Midbrain (tissue), 1 donor: ENCODE results near the gene CD28.

ENCODE experiments used
- DNase-seq: peaks from one replicate; lab custom pipeline; 2025; lab: John Stamatoyannopoulos, UW

The CD28 gene

DNA sequence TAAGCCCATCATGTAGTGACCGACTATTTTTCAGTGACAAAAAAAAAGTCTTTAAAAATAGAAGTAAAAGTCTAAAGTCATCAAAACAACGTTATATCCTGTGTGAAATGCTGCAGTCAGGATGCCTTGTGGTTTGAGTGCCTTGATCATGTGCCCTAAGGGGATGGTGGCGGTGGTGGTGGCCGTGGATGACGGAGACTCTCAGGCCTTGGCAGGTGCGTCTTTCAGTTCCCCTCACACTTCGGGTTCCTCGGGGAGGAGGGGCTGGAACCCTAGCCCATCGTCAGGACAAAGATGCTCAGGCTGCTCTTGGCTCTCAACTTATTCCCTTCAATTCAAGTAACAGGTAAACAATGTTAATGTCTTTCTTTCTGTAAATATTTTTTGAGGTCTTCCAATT, at the start of gene CD28:
CD28 (plus strand) TSS at position 237 of the 400 bp plus-strand sequence; CDS start at position 295, 58 bp downstream.
- no peak for DNase-seq

DNA sequence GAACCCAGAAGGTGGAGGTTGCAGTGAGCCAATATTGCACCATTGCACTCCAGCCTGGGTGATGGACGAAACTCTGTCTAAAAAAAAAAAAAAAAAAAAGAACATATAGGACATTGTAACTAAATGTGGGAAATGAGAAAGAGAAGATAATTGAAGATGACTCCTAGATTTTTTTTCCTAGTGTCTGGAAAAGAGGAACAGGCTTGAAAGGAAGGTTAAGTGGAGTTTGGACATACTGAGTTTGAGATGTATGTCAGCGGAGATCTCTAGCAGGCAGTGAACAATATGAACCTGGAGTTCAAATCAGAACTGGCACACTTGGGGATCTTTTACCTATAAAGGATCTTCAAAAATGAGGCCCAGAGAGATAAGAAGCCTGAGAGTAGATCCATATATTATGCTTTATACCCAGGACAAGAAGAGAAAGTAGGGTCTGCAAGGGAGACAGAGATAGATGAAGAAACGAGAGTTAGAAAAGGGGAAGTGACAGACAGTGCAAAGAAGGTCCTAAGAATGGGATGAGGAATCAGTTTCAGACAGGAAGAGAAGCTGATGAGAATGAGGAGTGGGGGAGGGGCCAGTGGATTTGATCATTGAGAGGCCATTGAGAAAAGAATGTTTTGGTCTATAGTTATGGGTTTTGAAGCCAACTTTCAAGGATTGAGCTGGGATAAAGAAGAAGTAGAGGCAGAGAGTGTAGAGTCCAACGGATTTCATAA, 46.9 kb upstream of the CD28 start:
- DNase-seq: no peak

DNA sequence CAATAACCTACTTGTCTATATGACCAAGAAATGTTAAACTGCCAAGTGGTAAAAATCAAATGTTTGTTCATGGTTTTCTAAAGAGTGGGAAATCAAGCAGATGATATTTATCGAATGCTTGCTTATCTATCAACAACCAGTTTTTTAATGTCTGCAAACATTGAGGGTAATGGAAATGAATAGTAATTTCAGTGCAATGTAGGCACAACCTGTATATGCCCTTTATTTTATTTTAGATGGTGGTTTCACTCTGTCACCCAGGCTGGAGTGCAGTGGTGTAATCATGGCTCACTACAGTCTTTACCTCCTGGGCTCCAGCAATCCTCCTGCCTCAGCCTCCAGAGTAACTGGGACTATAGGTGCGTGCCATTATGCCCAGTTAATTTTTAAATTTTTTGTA, 46.0 kb upstream of the CD28 start:
- DNase-seq: no peak

DNA sequence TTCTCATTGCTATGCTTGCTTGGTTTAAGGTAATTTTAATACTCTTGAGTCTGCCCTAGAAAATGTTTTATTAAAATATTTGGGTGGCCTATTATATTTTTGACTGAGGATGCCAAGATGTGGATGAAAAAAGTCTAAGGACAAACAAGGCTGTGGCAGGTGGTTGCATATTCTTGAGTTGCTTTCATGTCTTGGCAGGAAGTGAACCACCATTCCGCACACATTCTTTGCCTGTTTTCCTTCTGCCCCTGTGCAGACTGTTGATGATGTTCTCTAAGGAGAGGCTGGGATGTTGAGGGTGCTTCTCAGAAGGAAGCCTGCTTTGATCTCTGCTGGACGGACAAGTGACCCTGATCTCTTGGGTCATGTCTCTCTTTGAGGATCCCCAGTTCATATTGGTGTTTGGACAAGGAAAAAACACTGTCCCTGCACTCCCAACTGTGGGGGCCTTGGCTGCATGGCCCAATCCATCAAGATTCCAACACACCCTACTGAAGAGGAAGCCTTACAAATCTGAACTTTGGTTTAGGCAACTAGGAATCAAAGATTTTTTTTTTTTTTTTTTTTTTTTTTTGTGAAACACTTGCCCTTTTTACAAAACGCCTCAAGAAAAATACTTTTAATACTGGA, 45.0 kb upstream of the CD28 start:
- DNase-seq: no peak

DNA sequence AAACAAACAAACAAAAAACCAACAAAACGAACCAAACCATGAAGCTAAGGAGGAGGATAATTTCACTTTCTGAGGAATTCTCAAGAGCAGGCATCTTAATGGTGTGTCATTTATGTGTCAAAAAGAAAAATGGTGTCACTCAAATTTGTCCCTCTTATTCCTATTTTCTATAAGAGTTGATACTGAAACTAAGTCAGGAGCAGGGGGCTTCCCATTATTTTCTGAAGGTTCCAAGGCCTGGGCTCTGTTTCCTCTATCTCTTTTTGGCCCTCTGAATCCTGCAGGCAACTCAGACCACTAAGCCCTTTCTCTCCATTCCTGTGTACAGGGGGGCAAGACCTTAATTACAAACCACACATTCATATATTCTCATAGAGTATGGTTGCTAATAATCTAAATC, 44.0 kb upstream of the CD28 start:
- no peak for DNase-seq

DNA sequence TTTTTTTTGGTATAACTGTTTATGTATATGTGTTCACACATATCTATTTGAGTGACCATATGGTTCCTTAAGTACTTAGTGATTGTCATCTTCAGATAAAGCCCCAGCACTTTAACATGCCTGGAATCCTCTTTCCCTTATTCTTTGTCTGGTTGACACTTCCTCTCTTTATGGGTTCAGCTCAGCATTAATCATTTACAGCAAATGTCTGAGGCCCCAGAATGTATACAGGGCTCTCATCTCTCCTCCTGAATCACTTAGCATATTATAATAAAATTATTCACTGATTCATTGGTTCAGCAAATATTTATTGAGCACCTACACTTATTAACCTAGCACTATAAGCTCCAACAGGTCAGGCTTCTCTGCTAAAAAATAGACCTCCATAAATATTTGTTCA, 43.5 kb upstream of the CD28 start:
- no peak for DNase-seq

DNA sequence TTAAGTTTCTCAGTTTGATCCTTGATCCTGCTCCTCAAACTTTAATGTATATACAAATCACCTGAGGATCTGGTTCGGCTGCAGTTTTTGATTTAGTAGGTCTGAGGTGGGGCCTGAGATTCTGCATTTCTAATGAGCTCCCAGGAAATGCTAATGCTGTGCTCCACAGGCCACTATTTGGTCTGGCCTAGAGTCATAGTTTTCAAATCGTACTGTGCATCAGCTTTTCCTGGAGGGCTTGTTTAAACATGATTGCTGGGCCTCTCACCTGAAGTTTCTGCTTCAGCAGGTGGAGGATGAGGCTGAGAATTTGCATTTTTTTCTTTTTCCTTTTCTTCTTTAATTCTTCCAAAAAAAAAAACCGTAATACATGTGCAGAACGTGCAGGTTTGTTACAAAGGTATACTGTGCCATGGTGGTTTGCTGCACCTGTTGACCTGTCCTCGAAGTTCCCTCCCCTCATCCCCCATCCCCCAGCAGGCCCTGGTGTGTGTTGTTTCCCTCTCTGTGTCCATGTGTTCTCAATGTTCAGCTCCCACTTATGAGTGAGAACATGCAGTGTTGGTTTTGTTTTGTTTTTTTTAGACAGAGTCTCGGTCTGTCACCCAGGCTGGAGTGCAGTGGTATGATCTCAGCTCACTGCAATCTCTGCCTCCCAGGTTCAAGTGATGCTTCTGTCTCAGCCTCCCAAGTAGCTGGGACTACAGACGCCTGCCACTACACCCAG, 42.2 kb upstream of the CD28 start:
- no peak for DNase-seq

DNA sequence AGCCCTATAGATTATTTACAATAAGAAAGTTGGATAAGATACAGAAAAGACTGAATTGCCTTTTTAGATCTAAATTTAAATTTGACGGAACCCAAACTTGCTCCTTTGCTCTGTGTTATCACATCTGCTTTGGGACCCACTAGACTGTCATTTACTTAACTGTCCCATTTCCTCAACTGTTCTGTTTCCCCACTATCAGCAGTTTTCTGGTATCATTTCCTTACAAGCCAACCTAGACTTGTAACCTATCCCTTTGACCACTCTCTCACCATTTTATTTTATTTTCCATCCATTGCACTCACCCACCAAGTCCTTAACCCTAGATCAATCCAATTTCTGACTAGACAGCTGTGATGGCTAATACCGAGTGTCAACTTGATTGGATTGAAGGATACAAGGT, 38.6 kb upstream of the CD28 start:
- no peak for DNase-seq

DNA sequence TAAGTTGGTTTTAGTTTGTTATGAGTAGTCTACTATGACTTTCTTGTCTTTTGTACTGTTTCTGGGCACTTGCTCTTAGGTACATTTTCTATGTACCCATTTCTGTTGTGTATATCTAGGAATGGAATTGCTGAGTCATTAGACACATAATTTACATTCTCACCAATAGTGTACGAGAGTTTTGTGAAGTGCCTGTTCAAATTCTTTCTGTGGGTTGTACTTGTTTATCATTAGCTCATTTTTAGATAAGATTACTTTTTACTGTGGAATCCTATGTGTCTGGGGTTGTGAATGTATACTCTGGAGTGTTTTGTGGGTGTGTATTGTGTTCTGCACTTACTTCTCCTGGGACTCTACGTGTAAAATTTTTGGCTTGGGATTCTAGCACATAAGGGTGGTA, 36.6 kb upstream of the CD28 start:
- no peak for DNase-seq

DNA sequence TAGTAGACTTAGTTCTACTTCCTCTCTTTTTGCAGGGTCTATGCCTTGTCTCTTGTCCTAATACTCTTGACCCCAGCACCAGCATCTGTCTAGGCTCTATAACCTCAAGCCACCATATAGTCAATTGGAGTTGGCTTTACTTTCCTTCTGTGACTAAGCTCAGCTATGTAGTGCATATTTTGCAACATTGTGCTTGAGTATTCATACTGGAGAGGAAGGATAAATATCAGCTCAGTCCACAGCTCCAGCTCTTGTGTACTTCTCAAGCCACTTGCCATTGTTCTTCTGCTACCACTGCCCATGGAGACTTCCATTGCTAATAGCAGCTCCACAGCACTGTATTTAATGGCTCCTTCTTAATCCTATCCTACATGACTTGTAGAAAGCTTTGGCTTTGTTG, 35.5 kb upstream of the CD28 start:
- no peak for DNase-seq

DNA sequence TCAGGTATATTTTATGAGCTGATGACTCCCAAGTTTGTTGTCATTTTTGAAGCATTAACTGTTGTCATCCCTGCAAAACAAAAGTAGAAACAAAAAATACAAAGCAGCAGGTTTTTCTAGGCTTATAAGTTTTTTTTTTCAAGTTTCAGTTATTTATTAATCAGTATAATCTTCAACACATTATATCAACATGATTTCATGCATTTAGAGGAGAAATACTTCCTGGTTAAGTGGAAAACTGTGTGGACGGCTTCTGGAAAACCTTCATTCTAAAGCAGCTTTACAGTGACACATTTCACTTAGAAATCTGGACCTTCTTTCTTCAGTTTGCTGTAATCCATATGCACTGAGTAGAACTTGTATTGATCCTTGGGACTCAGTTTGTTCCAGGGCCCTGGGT, 34.6 kb upstream of the CD28 start:
- no peak for DNase-seq

DNA sequence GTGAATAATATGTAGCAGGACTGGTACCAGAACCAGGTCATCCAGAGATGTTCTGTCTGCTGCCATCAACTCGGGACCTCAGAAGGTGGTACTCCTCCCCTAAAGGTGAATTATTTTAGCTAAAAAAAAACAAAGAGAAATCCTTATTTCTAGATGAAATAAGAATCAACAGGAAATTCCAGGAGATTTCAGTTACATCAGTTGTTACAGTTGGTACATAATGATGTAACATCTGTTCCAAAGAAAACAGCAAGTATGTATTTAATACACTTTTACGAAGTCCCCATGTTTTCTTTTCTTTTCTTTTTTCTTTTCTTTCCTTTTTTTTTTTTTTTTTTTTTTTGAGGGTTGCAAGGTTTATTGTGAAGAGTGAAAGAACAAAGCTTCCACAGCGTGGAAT, 33.6 kb upstream of the CD28 start:
- no peak for DNase-seq

DNA sequence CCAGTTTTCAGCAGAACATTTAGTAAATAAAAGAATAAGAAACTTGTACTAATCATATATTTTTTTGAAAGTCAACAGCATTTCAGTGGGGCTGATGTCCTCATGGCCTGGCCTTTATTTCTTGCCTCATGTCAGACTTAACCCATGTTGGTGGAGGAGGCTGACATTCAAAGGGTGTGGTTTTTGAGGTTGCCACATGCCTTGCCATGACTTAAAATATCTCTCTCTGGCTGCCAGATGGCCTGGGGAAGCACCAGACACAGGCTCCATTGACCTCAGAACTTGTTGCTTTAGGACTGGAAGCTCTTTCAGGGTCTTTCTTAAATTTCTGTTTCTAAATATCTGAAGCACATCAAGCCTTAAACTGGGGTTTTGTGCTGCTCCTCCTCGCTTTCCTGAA, 32.5 kb upstream of the CD28 start:
- DNase-seq: no peak

DNA sequence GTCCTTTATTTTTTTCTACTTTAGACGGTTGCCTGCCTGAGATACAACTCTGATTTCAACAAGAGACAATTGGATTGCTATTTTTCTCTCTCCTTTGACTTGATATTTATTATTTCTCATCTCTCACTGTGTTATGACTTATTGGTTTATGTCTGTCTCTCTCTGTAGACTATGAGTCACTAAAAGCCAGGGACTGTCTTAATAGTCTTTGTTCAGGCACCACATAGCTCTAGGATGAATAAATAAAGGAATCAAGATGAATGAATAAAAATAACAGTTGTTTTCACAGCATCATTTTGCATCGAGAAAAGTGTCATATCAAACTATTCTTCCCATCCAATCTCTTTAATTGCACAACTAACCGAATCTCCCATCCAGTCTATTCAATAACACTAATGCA, 31.4 kb upstream of the CD28 start:
- DNase-seq: no peak

DNA sequence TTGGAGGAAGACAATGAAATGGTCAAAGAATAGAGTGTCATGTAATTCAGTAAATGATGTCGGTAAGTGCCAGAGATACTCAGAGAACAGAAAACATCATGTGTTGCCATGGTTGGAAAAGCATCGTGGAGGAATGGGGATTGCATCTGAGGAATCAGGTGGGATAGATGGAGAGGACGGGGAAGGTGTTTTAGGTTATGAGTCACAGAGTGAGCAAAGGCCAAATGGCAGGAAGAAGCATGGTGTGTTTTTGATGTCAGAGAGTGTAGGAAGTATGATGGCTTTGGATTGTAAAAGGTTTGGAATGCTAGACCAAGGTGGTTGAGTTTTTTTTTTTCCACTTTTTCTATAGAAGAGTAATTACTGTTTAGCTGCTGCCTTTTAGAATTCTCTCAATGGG, 27.5 kb upstream of the CD28 start:
- DNase-seq: no peak

DNA sequence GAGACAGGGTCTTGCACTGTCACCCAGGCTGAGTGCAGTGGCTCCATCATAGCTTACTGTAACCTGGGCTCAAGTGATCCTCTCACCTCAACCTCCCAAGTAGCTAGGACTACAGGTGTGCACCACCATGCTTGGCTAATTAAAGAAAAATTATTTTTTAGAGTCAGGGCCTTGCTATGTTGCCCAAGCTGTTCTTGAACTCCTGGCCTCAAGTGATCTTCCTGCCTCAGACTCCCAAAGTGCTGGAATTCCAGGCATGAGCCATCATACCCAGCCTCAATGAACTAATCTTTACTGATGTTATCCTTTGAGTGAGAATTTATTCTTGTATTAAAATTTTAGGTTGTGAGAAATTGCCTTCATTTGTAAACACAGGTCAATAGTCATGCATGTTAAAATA, 27.0 kb upstream of the CD28 start:
- no peak for DNase-seq

DNA sequence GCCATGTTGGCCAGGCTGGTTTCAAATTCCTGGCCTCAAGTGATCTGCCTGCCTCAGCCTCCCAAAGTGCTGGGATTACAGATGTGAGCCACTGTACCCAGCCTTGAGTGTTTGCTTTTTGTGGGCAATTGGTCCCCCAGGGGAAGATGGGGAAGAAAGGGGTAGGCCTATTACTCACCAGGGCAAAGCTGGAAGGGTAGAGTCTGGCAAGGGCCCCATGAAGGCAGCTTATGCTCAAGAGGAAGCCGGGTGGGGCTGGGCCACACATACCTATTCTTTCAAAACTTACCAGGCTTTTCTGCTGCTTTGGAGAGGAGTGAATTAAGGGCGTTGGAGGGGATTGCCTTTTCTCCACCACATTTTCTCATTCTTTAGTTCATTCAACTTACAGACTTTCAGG, 24.5 kb upstream of the CD28 start:
- DNase-seq: no peak

DNA sequence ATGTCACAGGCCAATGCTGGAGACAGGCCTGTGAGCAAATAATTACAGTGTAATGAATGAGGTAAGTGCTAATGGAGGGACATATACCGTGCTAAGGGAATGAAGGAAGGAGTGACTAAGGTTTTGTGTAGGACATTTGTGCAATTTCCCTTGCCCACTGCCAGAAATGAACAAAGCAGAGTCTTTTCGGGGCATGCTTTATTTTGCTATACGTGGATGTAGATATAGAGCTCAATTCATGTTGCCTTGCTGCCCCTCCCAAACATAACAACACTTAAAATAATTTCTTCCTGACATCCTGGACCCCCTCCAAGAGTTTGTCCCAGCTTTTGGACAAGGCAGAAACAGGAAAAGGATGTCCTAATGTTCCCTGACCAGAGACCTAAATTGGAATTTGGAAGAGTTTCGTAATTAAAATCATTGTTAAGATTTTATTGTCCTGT, 23.7 kb upstream of the CD28 start:
- DNase-seq: no peak

DNA sequence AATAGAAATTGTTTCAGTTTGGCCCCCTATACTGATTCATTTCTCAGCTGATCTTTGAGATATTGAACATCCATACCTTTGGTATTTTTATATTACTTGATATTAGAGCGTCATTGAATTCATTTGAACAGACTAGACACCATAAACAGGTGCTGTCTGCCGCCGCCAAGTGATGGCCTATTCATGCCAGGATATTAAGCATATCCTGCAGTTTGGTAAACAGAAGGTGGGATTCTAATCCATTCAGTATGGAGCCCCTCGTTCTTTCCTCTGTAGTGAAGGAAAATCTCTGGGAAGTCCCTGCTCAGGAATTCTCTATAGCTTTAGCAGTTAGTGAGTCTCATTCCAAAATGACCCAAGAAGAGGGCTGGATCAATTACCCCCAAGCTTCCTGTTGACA, 23.0 kb upstream of the CD28 start:
- no peak for DNase-seq

DNA sequence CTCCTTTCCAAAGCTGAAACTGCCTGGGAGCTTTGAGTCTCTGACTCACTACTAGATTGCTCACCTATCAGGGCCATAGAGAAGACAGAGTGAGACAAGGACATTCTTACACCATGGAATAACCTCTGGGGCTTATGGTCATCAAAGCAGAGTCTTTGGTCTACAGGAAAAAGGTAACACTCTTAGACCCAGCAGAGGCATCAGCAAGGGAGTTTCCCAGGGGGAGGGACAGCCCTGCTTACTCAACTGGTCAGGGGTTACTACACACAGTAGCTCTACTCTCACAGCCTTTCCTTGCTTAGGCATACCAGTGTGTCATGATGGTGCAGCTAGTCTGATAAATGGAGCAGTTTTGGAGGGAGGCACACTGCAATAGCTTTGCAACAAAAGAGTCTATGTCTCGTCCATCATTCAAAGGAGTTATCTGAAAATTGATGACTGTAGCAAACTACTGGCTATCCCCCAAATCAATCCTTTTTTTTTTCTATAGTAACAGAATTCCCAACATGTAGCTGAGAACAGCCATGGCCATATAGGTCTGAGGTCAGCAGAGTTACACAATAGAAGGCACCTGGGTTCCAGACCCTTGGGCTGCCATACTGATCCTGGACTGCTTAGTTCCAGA, 22.4 kb upstream of the CD28 start:
- DNase-seq: no peak

DNA sequence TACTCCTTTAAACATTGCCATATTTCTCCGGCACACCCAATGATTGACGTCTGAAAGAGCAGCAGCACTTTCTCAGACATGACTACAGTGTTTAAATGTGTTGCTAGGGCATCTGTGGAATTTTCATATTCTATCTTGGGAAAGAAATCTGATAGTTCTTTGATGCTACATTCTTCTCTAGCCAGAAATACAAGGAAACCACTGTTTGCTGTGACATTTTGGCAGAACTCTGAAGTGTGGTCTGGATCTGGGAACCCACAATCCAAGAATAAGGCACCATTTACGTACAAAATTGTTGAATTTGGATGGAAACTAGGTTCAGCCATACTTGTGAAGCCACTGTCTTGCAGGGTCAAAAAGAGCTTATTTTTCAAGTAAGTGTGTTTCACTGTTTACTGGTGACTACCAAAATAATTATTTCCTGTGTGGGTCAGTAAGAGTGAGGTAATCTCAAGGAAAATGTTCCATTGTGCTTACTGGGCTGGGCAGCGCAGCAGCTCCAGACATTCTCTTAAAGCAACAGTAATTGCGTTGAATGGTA, 21.3 kb upstream of the CD28 start:
- DNase-seq: no peak

DNA sequence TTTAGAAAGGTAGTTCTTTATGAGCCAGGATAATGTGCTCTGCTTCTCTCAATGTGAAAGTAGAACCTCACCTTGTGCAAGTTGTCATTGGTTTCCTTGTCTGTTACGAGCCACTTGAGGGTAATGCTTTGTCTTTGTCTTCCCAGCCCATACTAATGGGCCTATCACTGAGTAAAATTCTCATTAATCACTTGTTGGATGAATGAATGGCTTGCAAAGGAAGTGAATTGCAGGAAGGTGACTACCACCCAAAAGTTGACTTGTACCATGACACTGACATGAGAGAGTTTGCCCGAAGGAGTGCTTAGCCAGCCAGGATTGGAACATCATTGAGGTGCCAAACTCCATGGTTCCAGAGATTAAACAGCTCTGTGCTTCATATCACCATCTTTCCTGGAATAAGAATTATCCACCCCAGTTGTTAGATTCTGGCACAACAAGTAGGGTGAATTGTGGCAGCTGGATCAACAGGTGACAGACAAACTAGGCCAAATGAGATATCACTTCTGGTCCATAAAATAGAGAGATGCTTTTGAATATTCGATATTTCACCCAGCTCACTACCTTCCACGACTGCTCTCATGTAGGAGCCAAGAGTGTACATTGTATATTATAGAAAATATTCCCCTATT, 20.5 kb upstream of the CD28 start:
- DNase-seq: no peak
